DOHH2 (cell line): ENCODE results near the gene PPP1R7.

ENCODE experiments used
- H3F3A ChIP-seq: fragments of 200-600 bp; sonication (generic), shearing (Covaris generic); 2 replicates; pipeline ENCODE4 v1.6.0; 2016; ENCODE audit warnings: antibody characterized with exemption, mild to moderate bottlenecking; ENCODE audit not compliant: control insufficient read depth, insufficient read depth
- H3K27ac ChIP-seq: fragments of 200-600 bp; sonication (generic); 2 replicates; pipeline ENCODE4 v1.5.1; 2014; ENCODE audit warnings: low read depth, mild to moderate bottlenecking, low read length, moderate library complexity
- H3K27me3 ChIP-seq: fragments of 200-600 bp; sonication (generic); 2 replicates; pipeline ENCODE4 v1.6.1; 2014; ENCODE audit warnings: mild to moderate bottlenecking, low read length, mixed read lengths; ENCODE audit not compliant: control insufficient read depth
- H3K36me3 ChIP-seq: fragments of 200-600 bp; sonication (generic); 2 replicates; pipeline ENCODE4 v1.6.1; 2014; ENCODE audit warnings: mild to moderate bottlenecking, low read length, moderate library complexity, mixed read lengths; ENCODE audit not compliant: control insufficient read depth
- H3K4me1 ChIP-seq: fragments of 200-600 bp; sonication (generic); 2 replicates; pipeline ENCODE4 v1.6.1; 2014; ENCODE audit warnings: mild to moderate bottlenecking, low read length, mixed read lengths; ENCODE audit not compliant: control insufficient read depth
- H3K4me2 ChIP-seq: fragments of 200-600 bp; sonication (generic); 2 replicates; pipeline ENCODE4 v1.6.0; 2014; ENCODE audit warnings: mild to moderate bottlenecking, low read length, moderate library complexity
- H3K4me3 ChIP-seq: fragments of 200-600 bp; sonication (generic); 2 replicates; pipeline ENCODE4 v1.5.1; 2014; ENCODE audit warnings: mild to moderate bottlenecking, low read length, mixed read lengths
- H3K79me2 ChIP-seq: fragments of 200-600 bp; sonication (generic); 2 replicates; pipeline ENCODE4 v1.6.1; 2014; ENCODE audit warnings: mild to moderate bottlenecking, low read length, mixed read lengths; ENCODE audit not compliant: control insufficient read depth
- H3K9me2 ChIP-seq: fragments of 200-600 bp; sonication (generic); replicated peaks from 2 replicates; pipeline ENCODE4 v1.6.1; 2014; ENCODE audit warnings: mild to moderate bottlenecking, low read length, mixed read lengths; ENCODE audit not compliant: control insufficient read depth
- H3K9me3 ChIP-seq: fragments of 200-600 bp; sonication (generic); 2 replicates; pipeline ENCODE4 v1.6.1; 2014; ENCODE audit warnings: antibody characterized with exemption, low read length, mixed read lengths; ENCODE audit not compliant: control insufficient read depth, insufficient read depth
- H4K20me1 ChIP-seq: fragments of 200-600 bp; sonication (generic); 2 replicates; pipeline ENCODE4 v1.6.0; 2014; ENCODE audit warnings: low read depth, mild to moderate bottlenecking, antibody characterized with exemption, low read length, moderate library complexity; ENCODE audit not compliant: control insufficient read depth, insufficient read depth
- EZH2phosphoT487 ChIP-seq: fragments of 200-600 bp; sonication (generic); IDR thresholded peaks from 2 replicates; pipeline ENCODE4 v1.6.1; 2017; ENCODE audit warnings: borderline replicate concordance, mild to moderate bottlenecking, antibody characterized with exemption, low read length, moderate library complexity, mixed read lengths
- TF ChIP-seq, protein P1 (sequence below): fragments of 200-600 bp; sonication (generic); IDR thresholded peaks from one replicate; pipeline ENCODE4 v1.5.1; 2014; ENCODE audit warnings: antibody characterized with exemption, mild to moderate bottlenecking, low read depth, low read length; ENCODE audit not compliant: poor library complexity, severe bottlenecking

PPP1R7 gene

DNA sequence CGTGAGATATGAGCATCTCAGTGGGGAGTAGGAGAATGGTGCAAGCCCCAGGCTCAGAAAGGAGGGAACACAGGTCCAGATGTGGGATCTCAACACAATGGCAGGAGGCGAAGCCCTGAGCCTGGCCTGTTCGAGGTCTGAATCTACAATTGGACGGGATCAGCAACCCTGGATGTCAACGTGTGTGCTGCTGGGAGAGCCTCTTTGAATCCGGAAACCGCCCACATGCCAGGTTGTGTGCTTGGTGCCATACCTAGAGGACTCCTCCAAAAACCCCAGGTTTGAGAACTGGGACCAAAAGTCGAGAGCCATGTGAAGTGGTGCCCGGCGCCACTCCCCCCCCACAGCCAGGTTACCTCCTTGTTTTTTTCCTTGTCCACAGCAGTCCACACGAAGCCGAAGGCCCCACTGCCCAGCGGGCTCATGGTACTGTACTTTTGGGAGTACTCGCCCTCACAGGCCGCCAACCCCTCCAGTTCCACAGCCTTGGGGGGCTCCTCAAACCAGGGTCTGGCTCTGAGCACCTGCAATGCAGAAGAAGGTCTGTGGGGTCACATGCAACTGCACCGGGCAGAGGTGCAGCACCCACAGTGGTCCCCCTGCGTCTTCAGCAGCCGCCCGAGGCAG is 27.8 kb upstream of the PPP1R7 start:
- Histone ChIP-seq H3K27me3 (no peaks in the 10 kb centered on the region), H3K4me1 (no peaks in the 10 kb centered on the region), H4K20me1 (no peaks in the 10 kb centered on the region), H3F3A (peaks cover 8% of the 10 kb centered on the region; the same call in 1 of the 2 replicates), H3K4me3 (no peak overlapping the region), H3K79me2 (no peaks in the 10 kb centered on the region), H3K9me2 (no peaks in the 10 kb centered on the region), H3K36me3 (peaks cover 46% of the 10 kb centered on the region), H3K27ac (no peak overlapping the region), H3K9me3 (peaks cover 4% of the 10 kb centered on the region; the same call in 1 of the 2 replicates), H3K4me2 (no peak overlapping the region)
- TF ChIP-seq, protein P1, sequence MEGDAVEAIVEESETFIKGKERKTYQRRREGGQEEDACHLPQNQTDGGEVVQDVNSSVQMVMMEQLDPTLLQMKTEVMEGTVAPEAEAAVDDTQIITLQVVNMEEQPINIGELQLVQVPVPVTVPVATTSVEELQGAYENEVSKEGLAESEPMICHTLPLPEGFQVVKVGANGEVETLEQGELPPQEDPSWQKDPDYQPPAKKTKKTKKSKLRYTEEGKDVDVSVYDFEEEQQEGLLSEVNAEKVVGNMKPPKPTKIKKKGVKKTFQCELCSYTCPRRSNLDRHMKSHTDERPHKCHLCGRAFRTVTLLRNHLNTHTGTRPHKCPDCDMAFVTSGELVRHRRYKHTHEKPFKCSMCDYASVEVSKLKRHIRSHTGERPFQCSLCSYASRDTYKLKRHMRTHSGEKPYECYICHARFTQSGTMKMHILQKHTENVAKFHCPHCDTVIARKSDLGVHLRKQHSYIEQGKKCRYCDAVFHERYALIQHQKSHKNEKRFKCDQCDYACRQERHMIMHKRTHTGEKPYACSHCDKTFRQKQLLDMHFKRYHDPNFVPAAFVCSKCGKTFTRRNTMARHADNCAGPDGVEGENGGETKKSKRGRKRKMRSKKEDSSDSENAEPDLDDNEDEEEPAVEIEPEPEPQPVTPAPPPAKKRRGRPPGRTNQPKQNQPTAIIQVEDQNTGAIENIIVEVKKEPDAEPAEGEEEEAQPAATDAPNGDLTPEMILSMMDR: no peak
- no peak for TF ChIP-seq EZH2phosphoT487

DNA sequence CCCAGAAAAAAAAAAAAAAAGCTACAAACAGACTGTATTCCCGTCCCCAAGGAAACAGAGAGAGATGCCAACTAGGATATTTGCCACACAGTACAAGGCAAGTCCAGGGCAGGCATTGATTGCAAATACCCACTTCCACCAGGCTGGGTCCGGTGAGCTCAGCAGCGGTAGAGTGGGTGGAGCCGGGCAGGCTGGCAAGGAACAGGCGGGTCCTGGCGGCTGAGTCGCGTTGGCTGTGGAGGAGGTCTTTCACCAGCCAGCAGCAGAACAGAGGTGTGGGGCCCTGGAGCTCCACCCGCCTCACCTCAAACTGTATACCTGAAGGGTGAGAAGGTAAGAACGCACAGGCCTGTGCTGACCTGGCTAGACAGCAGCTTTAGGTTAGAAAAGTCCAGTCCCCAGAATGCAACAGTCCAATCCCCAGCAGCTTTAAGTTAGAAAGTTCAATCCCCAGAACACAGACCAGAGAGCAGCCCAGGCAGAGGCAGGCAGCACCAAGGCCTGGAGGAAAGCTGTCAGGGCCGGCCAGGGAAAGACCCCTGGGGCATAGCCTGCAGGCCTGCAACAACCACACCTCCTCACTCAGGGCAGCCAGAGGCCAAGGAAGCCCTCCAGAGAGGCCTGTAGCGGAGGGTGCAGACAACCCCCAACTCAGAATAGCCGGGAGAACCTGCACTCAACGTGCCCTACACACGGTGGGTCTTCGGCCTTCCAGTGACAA is 26.3 kb upstream of the PPP1R7 start:
- Histone ChIP-seq H4K20me1 (no peaks in the 10 kb centered on the region), H3K27ac (no peak overlapping the region), H3K4me2 (no peak overlapping the region), H3K79me2 (no peaks in the 10 kb centered on the region), H3F3A (peaks cover 8% of the 10 kb centered on the region; the same call in 1 of the 2 replicates), H3K36me3 (peaks cover 47% of the 10 kb centered on the region), H3K9me3 (peaks cover 4% of the 10 kb centered on the region; the same call in 1 of the 2 replicates), H3K9me2 (no peaks in the 10 kb centered on the region), H3K4me1 (no peaks in the 10 kb centered on the region), H3K27me3 (no peaks in the 10 kb centered on the region), H3K4me3 (no peak overlapping the region)
- TF ChIP-seq, protein P1: no peak
- no peak for TF ChIP-seq EZH2phosphoT487

DNA sequence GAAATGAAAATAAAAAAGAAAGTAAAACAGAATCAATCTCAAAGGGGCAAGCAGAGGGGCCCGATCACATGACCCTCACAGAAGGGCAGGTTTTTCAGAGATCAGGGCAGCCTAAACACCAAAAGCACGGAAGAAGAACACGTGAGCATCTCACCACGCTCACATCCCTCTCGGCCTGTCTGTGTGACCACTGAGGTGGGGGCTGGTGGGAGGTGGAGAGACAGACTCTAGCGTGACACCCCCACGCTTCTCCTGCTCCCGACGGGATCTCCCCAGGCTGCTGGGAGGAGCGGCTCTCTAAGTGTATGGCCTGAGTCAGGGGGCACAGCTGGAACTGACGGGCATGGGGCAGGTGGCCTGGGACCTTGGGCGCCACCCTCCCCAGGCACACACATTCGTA is 24.6 kb upstream of the PPP1R7 start:
- H3F3A ChIP-seq: peaks cover 8% of the 10 kb centered on the region; the same call in 1 of the 2 replicates
- peaks cover 4% of the 10 kb centered on the region; the same call in 1 of the 2 replicates for H3K9me3 ChIP-seq
- TF ChIP-seq, protein P1: no peak
- TF ChIP-seq EZH2phosphoT487: no peak
- no peaks in the 10 kb centered on the region for H3K9me2 ChIP-seq
- H3K79me2 ChIP-seq: no peaks in the 10 kb centered on the region
- H3K27ac ChIP-seq: no peak overlapping the region
- H3K36me3 ChIP-seq: peaks cover 51% of the 10 kb centered on the region
- H4K20me1 ChIP-seq: no peaks in the 10 kb centered on the region
- H3K4me3 ChIP-seq: no peak overlapping the region
- H3K4me1 ChIP-seq: no peaks in the 10 kb centered on the region
- no peaks in the 10 kb centered on the region for H3K27me3 ChIP-seq
- no peak overlapping the region for H3K4me2 ChIP-seq
